ENCODE measurements around the gene SCN2A. TPM values are rescaled to one million over a fixed set of nuclear protein-coding genes. Genes with fewer than 3 reads are reported as not detected.

SCN2A gene
- total and polyA plus RNA-seq, 3 donors from 2014 or later, result 0.57 to 1.7 (median 1.5) TPM

DNA sequence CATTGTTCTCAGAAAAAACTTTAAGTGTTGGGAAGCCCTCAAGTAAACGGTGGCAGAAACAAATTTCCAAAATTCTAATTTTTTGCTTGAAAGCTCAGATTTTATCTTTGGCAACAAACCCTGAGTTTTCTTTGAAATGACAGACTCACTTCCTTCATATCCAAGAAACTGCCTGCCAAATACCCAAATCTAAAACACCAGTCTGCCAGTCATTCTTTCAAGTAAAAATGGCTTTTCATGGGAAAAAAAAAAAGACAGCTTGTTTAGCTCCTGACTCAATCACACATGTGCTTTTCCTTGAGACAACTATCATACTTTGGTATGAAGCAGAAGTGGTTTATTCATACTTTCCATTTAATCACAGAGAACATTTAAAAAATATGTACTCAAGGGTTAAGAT is 189.7 kb downstream of the SCN2A start:
- Histone ChIP-seq H3K4me3 (no peak overlapping the region), H3K27ac (no peak overlapping the region), H3K4me1 (no peaks in the 10 kb centered on the region), H3K9me3 (no peaks in the 10 kb centered on the region), H3K36me3 (ENCODE audit: low read depth, missing control alignments) (no peaks in the 10 kb centered on the region), H3K27me3 (no peaks in the 10 kb centered on the region)
- TF ChIP-seq POLR2A (IDR thresholded peaks at IDR 0.05), result no peak
- TF ChIP-seq, protein P1, sequence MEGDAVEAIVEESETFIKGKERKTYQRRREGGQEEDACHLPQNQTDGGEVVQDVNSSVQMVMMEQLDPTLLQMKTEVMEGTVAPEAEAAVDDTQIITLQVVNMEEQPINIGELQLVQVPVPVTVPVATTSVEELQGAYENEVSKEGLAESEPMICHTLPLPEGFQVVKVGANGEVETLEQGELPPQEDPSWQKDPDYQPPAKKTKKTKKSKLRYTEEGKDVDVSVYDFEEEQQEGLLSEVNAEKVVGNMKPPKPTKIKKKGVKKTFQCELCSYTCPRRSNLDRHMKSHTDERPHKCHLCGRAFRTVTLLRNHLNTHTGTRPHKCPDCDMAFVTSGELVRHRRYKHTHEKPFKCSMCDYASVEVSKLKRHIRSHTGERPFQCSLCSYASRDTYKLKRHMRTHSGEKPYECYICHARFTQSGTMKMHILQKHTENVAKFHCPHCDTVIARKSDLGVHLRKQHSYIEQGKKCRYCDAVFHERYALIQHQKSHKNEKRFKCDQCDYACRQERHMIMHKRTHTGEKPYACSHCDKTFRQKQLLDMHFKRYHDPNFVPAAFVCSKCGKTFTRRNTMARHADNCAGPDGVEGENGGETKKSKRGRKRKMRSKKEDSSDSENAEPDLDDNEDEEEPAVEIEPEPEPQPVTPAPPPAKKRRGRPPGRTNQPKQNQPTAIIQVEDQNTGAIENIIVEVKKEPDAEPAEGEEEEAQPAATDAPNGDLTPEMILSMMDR (IDR thresholded peaks at IDR 0.05), result no peak
- intact Hi-C loops (cut with DNase I; ENCODE audit: low total_unique reads), result no loop called here
- DNase-seq, result no peak
- 49 to 50% methylated on average over 1 of the region's 1 CpG for WGBS, 2 donors

DNA sequence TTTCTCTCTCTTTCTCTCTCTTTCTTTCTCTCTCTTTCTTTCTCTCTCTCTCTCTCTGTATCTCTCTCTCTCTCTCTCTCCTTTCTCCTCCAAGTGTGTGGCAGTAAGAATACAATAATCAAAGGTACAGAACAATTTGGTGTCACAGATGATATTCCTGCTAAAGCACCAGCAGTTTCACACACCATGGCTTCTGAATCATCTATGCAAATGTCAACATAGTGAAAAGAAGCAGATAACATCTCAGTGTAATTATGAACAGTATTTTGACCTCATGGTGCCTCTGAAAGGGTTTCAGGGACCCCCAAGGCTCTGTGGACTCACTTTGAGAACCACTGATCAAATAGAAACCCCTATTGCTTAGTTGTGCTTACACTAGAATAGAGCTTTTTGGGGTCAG is 191.8 kb downstream of the SCN2A start:
- Histone ChIP-seq H3K27ac (no peak overlapping the region), H3K4me1 (no peaks in the 10 kb centered on the region), H3K9me3 (no peaks in the 10 kb centered on the region), H3K36me3 (ENCODE audit: low read depth, missing control alignments) (no peaks in the 10 kb centered on the region), H3K4me3 (no peak overlapping the region), H3K27me3 (no peaks in the 10 kb centered on the region)
- intact Hi-C loops (cut with DNase I; ENCODE audit: low total_unique reads), result no loop called here
- DNase-seq, result no peak
- no peak for TF ChIP-seq POLR2A (IDR thresholded peaks at IDR 0.05)
- TF ChIP-seq, protein P1 (IDR thresholded peaks at IDR 0.05), result no peak

DNA sequence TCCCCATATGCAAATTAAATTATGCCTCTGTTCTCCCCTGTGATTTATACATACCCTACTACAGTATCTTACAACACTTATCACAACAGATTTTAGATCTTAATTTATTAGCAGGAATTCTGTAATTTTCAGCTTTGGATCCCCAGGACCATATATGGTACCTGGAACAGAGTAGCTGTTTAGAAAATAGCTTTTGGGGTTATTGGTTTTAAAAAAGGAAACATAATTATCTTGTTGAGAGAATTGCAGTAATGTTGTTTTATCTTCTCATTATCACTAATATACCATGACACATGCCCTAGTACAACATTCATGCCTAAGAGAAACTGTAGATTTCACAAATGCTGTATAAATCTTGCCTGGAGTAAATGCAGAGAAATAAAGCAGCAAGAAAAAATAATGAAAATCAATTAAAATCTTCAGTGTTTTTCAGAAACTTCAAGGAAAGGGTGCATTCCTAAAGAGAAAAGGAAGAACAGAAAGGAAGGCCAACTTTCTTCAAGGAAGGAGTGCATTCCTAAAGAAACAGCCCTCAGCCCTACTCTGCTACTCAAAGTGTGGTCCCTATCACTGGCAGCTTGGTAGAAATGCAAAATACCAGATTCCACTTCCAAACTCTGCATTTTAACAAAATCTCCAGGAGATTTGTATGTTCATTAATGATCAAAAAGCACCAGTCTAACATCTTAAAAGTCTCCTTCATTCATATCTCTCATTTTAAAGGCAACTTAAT is 193.2 kb downstream of the SCN2A start:
- no peaks in the 10 kb centered on the region for H3K4me1 ChIP-seq
- intact Hi-C loops (cut with DNase I; ENCODE audit: low total_unique reads), result no loop called here

DNA sequence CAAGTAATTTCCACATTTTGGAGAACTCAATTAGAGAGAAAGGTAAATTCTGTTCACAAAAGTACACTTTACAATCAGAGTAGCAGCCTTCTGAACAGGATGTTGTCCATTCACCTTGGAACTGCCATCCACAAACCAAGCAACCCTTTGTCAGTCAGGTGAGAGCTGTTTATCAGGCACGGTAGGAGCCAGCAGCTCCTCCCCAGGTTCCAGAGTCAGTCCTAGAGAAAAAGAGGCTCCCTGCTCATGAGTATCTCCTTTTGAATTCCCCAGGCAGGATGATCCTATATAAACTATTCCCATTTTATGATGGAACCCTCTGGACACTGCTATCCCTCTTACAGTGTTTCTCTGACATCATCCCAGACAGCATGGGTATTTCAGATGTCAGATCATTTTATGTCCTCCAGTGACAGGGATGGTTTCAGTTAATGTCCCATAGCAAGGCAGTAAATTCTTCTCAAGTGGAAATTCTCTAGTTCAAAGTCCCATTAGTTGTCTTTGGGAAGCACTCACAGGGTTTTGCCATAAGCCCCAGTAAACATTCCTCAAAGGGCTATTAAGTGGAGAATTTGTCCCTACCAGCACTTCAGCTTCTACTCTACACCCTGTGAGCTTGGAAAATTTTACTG is 195.8 kb downstream of the SCN2A start:
- H3K9me3 ChIP-seq, result no peaks in the 10 kb centered on the region
- intact Hi-C loops (cut with DNase I; ENCODE audit: low total_unique reads), result no loop called here
- no peak overlapping the region for H3K4me3 ChIP-seq
- H3K4me1 ChIP-seq, result no peaks in the 10 kb centered on the region
- DNase-seq, result no peak
- H3K36me3 ChIP-seq (ENCODE audit: low read depth, missing control alignments), result no peaks in the 10 kb centered on the region
- WGBS, 2 donors, result 71 to 82% methylated on average over 1 of the region's 1 CpG
- H3K27me3 ChIP-seq, result no peaks in the 10 kb centered on the region
- no peak overlapping the region for H3K27ac ChIP-seq
- TF ChIP-seq, protein P1 (IDR thresholded peaks at IDR 0.05), result no peak
- TF ChIP-seq POLR2A (IDR thresholded peaks at IDR 0.05), result no peak

More for the DNA sequence above, 193.2 kb downstream of the SCN2A start:
- Histone ChIP-seq H3K27ac (no peak overlapping the region), H3K27me3 (no peaks in the 10 kb centered on the region), H3K4me3 (no peak overlapping the region), H3K36me3 (ENCODE audit: low read depth, missing control alignments) (no peaks in the 10 kb centered on the region), H3K9me3 (no peaks in the 10 kb centered on the region)
- TF ChIP-seq POLR2A (IDR thresholded peaks at IDR 0.05), result no peak
- TF ChIP-seq, protein P1 (IDR thresholded peaks at IDR 0.05), result no peak
- DNase-seq, result no peak

DNA sequence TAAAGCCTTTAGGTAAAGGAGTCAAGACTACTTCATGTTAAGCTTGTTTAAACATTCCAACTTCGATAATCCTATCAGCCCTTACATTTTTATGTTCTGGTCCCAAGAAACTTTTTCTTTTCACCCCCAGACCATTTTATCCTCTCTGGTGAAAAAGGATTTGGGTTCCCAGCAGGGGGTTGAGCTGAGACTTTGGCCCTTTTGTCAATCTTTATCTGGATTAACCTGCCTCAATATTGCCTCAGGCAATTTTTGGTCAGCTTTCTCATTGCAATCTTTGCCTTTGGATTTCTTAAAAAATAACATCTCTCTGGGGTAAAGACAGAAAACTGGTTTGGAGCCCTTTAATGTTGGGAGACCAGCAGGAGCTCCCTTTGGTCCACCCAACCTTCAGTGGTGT is 196.4 kb downstream of the SCN2A start:
- 81 to 95% methylated on average over 1 of the region's 1 CpG for WGBS, 2 donors
- Histone ChIP-seq H3K36me3 (ENCODE audit: low read depth, missing control alignments) (no peaks in the 10 kb centered on the region), H3K27ac (no peak overlapping the region), H3K4me3 (no peak overlapping the region), H3K4me1 (no peaks in the 10 kb centered on the region), H3K9me3 (no peaks in the 10 kb centered on the region), H3K27me3 (no peaks in the 10 kb centered on the region)
- no peak for DNase-seq
- intact Hi-C loops (cut with DNase I; ENCODE audit: low total_unique reads), result no loop called here
- TF ChIP-seq POLR2A (IDR thresholded peaks at IDR 0.05), result no peak
- TF ChIP-seq, protein P1 (IDR thresholded peaks at IDR 0.05), result no peak

Data from testis (tissue), 3 donors.